Endothelial cell of coronary artery (primary cell): ENCODE data around the gene COX7B2. TPM values are rescaled to one million over a fixed set of nuclear protein-coding genes. Genes with fewer than 3 reads are reported as not detected.

ENCODE experiments used
- total RNA-seq: library from RNA; depleted of rRNA; stranded (reverse); fragments of >200 nt; gene quantifications from 2 replicates; pipeline ENCODE4 v1.2.3, GENCODE V29; 2014

The COX7B2 gene
- total RNA-seq, result not detected in 2 replicates

DNA sequence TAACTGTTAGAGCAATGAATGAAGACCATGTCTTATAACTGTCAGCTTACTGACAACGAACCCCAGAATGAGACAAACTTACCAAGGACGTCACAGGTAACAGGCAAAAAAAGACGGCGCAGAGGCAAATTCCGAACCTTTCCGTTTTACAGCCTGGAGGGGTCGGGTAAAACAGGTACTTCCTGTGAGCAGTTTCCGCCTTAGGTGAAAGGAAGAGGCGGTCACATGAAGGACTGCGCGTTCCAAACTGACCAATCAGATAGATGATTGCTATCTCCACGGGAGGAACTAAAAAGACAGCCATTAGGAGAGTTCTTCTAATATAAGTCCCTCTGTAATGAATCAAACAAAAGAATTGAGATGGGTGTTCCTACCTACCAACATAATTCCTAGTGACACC lies at the start of gene COX7B2:
Gene COX7B2 (minus strand): TSS at position 168 of the 400 bp plus-strand sequence. CDS start 174,053 bp downstream, outside the sequence.

Other genes with a start within 250 kb of the COX7B2 start
- gene GABRA4, start 84.3 kb upstream of the COX7B2 start, total RNA-seq, result not detected in 2 replicates
- not detected in 2 replicates for gene GABRB1, start 122.3 kb upstream of the COX7B2 start, total RNA-seq